ENCODE measurements around the gene TOX2. TPM values are rescaled to one million over a fixed set of nuclear protein-coding genes. Genes with fewer than 3 reads are reported as not detected.

The TOX2 gene
- total RNA-seq, 4 donors from 2014 or later = 0.20 to 0.42 TPM; not detected in 2

DNA sequence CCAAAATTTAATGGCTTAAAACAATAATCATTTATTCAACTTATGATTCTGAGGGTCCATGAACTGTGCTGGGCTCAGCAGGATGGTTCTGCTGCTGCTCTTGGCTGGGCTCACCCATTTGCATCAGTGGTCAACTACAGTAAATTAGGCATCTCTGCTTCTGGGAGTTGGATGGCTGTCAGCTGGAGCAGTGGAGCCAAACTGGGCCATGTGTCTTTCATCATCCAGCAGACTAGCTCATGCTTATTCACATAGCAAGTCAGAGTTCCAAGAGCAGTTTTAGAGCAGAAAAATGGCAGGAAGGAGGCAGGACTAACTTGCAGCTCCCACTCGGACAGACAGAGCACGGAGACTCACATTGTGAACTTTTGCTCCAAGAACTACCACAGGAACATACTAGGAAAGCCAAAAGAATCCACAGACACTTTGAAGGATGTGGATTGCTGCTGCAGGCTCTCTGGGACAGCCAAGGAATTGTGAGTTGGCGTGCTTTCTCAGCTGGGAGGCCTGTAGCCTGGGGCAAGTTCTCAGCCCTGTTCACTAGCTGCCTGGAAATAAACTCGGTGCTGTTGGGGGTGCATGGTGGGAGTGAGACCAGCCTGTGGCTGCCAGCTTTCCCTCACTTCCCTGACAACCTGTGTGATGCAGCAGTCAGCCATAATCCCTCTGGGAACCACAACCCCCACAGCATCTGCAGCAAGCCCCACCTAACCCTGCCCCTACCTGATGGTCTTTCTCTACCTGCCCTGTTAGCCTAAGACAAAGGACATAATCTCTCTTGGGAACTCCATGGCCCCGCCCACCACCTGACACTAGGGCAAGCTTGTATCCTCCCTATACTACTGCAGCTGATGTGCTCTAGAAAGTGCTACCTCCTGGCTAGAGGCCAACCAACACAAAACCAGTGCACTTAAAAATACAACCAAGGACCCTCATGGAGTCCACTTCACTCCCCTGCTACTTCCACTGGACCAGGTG is 143.3 kb downstream of the TOX2 start:
- TF ChIP-seq, protein P1, sequence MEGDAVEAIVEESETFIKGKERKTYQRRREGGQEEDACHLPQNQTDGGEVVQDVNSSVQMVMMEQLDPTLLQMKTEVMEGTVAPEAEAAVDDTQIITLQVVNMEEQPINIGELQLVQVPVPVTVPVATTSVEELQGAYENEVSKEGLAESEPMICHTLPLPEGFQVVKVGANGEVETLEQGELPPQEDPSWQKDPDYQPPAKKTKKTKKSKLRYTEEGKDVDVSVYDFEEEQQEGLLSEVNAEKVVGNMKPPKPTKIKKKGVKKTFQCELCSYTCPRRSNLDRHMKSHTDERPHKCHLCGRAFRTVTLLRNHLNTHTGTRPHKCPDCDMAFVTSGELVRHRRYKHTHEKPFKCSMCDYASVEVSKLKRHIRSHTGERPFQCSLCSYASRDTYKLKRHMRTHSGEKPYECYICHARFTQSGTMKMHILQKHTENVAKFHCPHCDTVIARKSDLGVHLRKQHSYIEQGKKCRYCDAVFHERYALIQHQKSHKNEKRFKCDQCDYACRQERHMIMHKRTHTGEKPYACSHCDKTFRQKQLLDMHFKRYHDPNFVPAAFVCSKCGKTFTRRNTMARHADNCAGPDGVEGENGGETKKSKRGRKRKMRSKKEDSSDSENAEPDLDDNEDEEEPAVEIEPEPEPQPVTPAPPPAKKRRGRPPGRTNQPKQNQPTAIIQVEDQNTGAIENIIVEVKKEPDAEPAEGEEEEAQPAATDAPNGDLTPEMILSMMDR (IDR thresholded peaks at IDR 0.05 in 4 of 5, conservative IDR thresholded peaks at IDR 0.05 in 1 of 5) = no peak
- TF ChIP-seq POLR2A (IDR thresholded peaks at IDR 0.05) = no peak
- no peak for DNase-seq
- no peak overlapping the region for H3K27ac ChIP-seq
- no peak for ATAC-seq
- H3K4me3 ChIP-seq = no peak overlapping the region
- H3K9me3 ChIP-seq = no peaks in the 10 kb centered on the region
- no peaks in the 10 kb centered on the region for H3K27me3 ChIP-seq
- H3K36me3 ChIP-seq = no peaks in the 10 kb centered on the region
- H3K4me1 ChIP-seq = no peaks in the 10 kb centered on the region
- in situ Hi-C loops (cut with MboI; ENCODE audit: low sequenced_read_pairs in 4 of 4) = no loop called here
- intact Hi-C loops (cut with DNase I; ENCODE audit: low total_unique reads) = no loop called here

DNA sequence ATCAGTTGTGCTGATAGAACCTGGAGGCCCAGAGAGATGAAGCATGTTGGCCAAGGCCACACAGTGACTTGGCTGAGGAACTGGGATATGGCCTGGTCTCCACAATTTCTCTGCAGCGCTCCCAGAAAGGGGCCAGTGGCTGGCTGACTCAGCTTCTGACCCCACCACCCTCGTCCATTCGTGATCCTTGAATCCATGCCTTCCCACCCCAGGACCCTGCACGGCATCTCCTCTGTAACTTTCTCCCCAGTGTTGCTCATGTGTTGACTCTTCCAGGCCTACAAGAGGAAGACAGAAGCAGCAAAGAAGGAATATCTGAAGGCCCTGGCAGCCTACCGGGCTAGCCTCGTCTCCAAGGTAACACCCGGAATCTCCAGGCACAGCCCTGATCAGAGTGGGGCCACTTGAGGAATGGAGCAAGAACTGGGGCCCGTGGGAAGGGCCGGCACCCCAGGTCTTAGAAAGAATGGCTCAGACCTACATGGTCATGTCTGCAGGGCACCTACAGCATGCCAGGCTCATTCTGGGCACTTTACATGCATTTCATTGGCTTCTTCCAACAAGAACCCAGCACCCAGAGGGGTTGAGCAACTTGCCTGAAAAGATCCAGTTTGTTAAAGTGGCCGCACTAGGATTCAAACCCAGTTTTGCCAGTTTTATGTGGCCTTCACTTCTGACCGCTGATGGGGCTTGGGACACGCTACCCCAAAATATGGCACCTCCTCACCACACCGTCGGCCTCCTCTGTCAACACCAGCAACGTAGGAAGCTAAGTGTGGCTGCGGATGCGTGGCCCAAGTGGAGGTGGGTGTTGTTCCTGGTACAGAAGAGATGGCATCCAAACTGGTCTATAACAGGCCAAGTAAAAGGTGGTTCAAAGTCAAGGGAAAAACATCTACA is 150.1 kb downstream of the TOX2 start:
- intact Hi-C loops (cut with DNase I; ENCODE audit: low total_unique reads) = no loop called here
- Histone ChIP-seq H3K36me3 (no peaks in the 10 kb centered on the region), H3K27ac (no peak overlapping the region), H3K4me1 (no peaks in the 10 kb centered on the region), H3K4me3 (no peak overlapping the region), H3K9me3 (no peaks in the 10 kb centered on the region), H3K27me3 (no peaks in the 10 kb centered on the region)
- DNase-seq (no peak), ATAC-seq (no peak)
- TF ChIP-seq, protein P1 (IDR thresholded peaks at IDR 0.05 in 4 of 5, conservative IDR thresholded peaks at IDR 0.05 in 1 of 5) = no peak
- TF ChIP-seq POLR2A (IDR thresholded peaks at IDR 0.05) = no peak
- in situ Hi-C loops (cut with MboI; ENCODE audit: low sequenced_read_pairs in 4 of 4) = no loop called here

DNA sequence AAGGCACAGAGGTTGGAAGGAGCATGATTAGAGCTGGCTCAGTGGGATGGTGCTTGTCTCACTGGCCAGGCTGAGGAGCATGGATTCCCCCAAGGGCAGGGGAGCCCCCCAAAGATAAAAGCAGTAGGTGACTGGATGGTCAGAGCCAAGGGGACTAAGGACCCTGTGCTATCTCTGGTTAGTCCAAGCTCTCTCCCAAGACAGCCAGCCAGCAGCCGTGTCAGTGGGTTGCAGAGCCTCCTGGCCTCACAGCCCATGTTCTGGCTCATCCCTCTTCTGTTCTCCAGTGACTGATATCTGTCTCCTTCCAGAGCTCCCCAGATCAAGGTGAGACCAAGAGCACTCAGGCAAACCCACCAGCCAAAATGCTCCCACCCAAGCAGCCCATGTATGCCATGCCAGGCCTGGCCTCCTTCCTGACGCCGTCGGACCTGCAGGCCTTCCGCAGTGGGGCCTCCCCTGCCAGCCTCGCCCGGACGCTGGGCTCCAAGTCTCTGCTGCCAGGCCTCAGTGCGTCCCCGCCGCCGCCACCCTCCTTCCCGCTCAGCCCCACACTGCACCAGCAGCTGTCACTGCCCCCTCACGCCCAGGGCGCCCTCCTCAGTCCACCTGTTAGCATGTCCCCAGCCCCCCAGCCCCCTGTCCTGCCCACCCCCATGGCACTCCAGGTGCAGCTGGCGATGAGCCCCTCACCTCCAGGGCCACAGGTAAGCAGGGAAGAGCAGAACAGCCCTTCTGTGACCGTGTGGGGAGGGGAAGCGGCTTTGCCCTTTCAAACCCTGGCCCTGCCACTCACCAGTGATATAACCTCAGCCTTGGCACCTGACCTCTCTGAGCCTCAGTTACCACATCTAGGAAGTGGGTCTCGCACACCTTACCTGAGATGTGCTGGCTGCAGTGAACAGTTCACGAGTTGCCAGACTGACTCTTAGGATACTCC is 151.0 kb downstream of the TOX2 start:
- intact Hi-C loops (cut with DNase I; ENCODE audit: low total_unique reads) = no loop called here
- H3K36me3 ChIP-seq = no peaks in the 10 kb centered on the region
- ATAC-seq (no peak), DNase-seq (no peak)
- TF ChIP-seq POLR2A (IDR thresholded peaks at IDR 0.05) = no peak
- TF ChIP-seq, protein P1 (IDR thresholded peaks at IDR 0.05 in 4 of 5, conservative IDR thresholded peaks at IDR 0.05 in 1 of 5) = no peak
- no peaks in the 10 kb centered on the region for H3K9me3 ChIP-seq
- no peak overlapping the region for H3K4me3 ChIP-seq
- H3K27ac ChIP-seq = no peak overlapping the region
- H3K4me1 ChIP-seq = no peaks in the 10 kb centered on the region
- in situ Hi-C loops (cut with MboI; ENCODE audit: low sequenced_read_pairs in 4 of 4) = no loop called here
- H3K27me3 ChIP-seq = no peaks in the 10 kb centered on the region

All from gastrocnemius medialis (tissue), 4 donors.